Endothelial cell of umbilical vein (primary cell): ENCODE results near the gene SH3BGRL2. TPM values are rescaled to one million over a fixed set of nuclear protein-coding genes. Genes with fewer than 3 reads are reported as not detected.

Experiments used
- BruUV-seq: library from RNA; stranded (reverse); fragments of 400-500 nt; replicated peaks from 2 replicates; lab custom pipeline; 2021; lab: Mats Ljungman, UMichigan
- CTCF ChIA-PET: fragments of 300-600, 350-600 bp; sonication (Branson Sonifier 250); formaldehyde crosslinking; loops from one replicate; lab custom pipeline; 2021; ENCODE audit warnings: antibody characterized with exemption, inconsistent platforms; lab: Charles Lee
- POLR2A ChIA-PET: fragments of 300-600, 350-600 bp; sonication (Branson Sonifier 250); formaldehyde crosslinking; loops from one replicate; lab custom pipeline; 2021; ENCODE audit warnings: antibody characterized with exemption, inconsistent platforms; lab: Charles Lee
- DNase-seq: peaks from one replicate; pipeline ENCODE4 v3.0.0-alpha.2; 2011; ENCODE audit warnings: low read depth, low spot score
- FAIRE-seq: peaks from 2 replicates; lab custom pipeline; 2011; peaks lifted over from hg19 to GRCh38; lab: Jason Lieb, UNC
- H2AFZ ChIP-seq: 2 replicates; pipeline ENCODE4 v1.6.0; 2012; ENCODE audit warnings: low read depth, low read length, control low read depth, inconsistent platforms
- H3K27ac ChIP-seq: 2 replicates; pipeline ENCODE4 v1.5.1; 2011; ENCODE audit warnings: low read depth, mild to moderate bottlenecking, control low read depth, low read length, moderate library complexity; ENCODE audit not compliant: insufficient read depth
- H3K27me3 ChIP-seq, 2 experiments: 2 replicates each; pipeline versions ENCODE4 v1.6.0 to v1.6.1; 2011; ENCODE audit warnings: low read length in 2 of 2, mixed read lengths in 1 of 2; ENCODE audit not compliant: control insufficient read depth in 2 of 2, insufficient read depth in 2 of 2
- H3K36me3 ChIP-seq, 2 experiments: 2 replicates in 1 of 2; 3 replicates in 1 of 2; pipeline ENCODE4 v1.5.1; 2011; ENCODE audit warnings: low read length in 2 of 2, mild to moderate bottlenecking in 1 of 2, moderate library complexity in 1 of 2; ENCODE audit not compliant: control insufficient read depth in 2 of 2, insufficient read depth in 2 of 2; ENCODE audit errors: extremely low read depth in 1 of 2
- H3K4me1 ChIP-seq: 3 replicates; pipeline ENCODE4 v1.5.1; 2011; ENCODE audit warnings: mild to moderate bottlenecking, low read length; ENCODE audit not compliant: control insufficient read depth, insufficient read depth; ENCODE audit errors: extremely low read depth
- H3K4me2 ChIP-seq: 2 replicates; pipeline ENCODE4 v1.6.1; 2011; ENCODE audit warnings: low read length, control low read depth, mixed read lengths; ENCODE audit not compliant: insufficient read depth
- H3K4me3 ChIP-seq, 3 experiments: fragments of 200-600 bp in 1 of 3; sonication (generic), shearing (Covaris generic) in 1 of 3; replicated peaks in 1 of 3; 2 replicates each; pipeline ENCODE4 v1.5.1; 2011 to 2016; ENCODE audit warnings: control low read depth in 3 of 3, low read length in 3 of 3, mild to moderate bottlenecking in 2 of 3, inconsistent platforms in 1 of 3, low read depth in 1 of 3, moderate library complexity in 1 of 3; ENCODE audit not compliant: insufficient read depth in 1 of 3
- H3K79me2 ChIP-seq: 2 replicates; pipeline ENCODE4 v1.6.0; 2012; ENCODE audit warnings: low read length, inconsistent platforms; ENCODE audit not compliant: control insufficient read depth, insufficient read depth
- H3K9ac ChIP-seq: replicated peaks from 2 replicates; pipeline ENCODE3; 2011; ENCODE audit warnings: low read length, control low read depth; ENCODE audit not compliant: insufficient read depth; ENCODE audit errors: extremely low read depth
- H3K9me1 ChIP-seq: replicated peaks from 3 replicates; pipeline ENCODE4 v1.6.0; 2011; ENCODE audit warnings: mild to moderate bottlenecking, low read length; ENCODE audit not compliant: control insufficient read depth, insufficient read depth; ENCODE audit errors: extremely low read depth
- H3K9me3 ChIP-seq: replicated peaks from 2 replicates; pipeline ENCODE4 v1.5.1; 2012; ENCODE audit warnings: low read length, inconsistent platforms; ENCODE audit not compliant: control insufficient read depth, insufficient read depth
- H4K20me1 ChIP-seq: replicated peaks from 2 replicates; pipeline ENCODE3; 2011; ENCODE audit warnings: mild to moderate bottlenecking, low read length; ENCODE audit not compliant: control insufficient read depth, insufficient read depth; ENCODE audit errors: extremely low read depth
- CTCF ChIP-seq, 2 donors: IDR thresholded peaks; 1 replicate in 1 of 2; 2 replicates in 1 of 2; pipeline ENCODE4 v1.5.1; 2011; ENCODE audit warnings: low read length in 2 of 2, mild to moderate bottlenecking in 2 of 2, moderate library complexity in 2 of 2, control low read depth in 1 of 2, inconsistent platforms in 1 of 2, low read depth in 1 of 2; ENCODE audit not compliant: insufficient read depth in 1 of 2; ENCODE audit errors: extremely low read depth in 1 of 2
- EZH2 ChIP-seq: IDR thresholded peaks from 2 replicates; pipeline ENCODE4 v1.6.1; 2012; ENCODE audit warnings: borderline replicate concordance, low read depth, mild to moderate bottlenecking, moderate library complexity, low read length, inconsistent platforms; ENCODE audit not compliant: severe bottlenecking
- FOS ChIP-seq: IDR thresholded peaks from 2 replicates; pipeline ENCODE4 v1.6.1; 2011; ENCODE audit warnings: mild to moderate bottlenecking, low read length, moderate library complexity, borderline replicate concordance; ENCODE audit not compliant: insufficient read depth
- GATA2 ChIP-seq: IDR thresholded peaks from 2 replicates; pipeline ENCODE4 v1.7.0; 2011; ENCODE audit warnings: low read depth, mild to moderate bottlenecking, moderate library complexity, mixed read lengths, low read length; ENCODE audit not compliant: insufficient read length, insufficient read depth
- JUN ChIP-seq: IDR thresholded peaks from 2 replicates; pipeline ENCODE4 v1.6.1; 2011; ENCODE audit warnings: borderline replicate concordance, low read depth; ENCODE audit not compliant: insufficient read length, insufficient read depth
- MAX ChIP-seq: IDR thresholded peaks from 2 replicates; pipeline ENCODE4 v1.6.1; 2011; ENCODE audit not compliant: insufficient read depth, insufficient read length
- MYC ChIP-seq: IDR thresholded peaks from one replicate; pipeline ENCODE4 v1.6.1; 2011; ENCODE audit warnings: mild to moderate bottlenecking, low read depth, low read length
- POLR2A ChIP-seq: IDR thresholded peaks from 2 replicates; pipeline ENCODE4 v1.6.1; 2012; ENCODE audit warnings: low read depth, mild to moderate bottlenecking, control low read depth, low read length
- POLR2AphosphoS5 ChIP-seq: IDR thresholded peaks from 2 replicates; pipeline ENCODE4 v1.6.1; 2012; ENCODE audit warnings: low read depth, mild to moderate bottlenecking, control low read depth, low read length, moderate library complexity; ENCODE audit not compliant: insufficient read depth
- dilution Hi-C: fragments of 300-500 bp; cut with MboI; formaldehyde crosslinking; loops from one replicate; pipeline ENCODE4 v1.15.0; 2019; ENCODE audit warnings: low sequenced_read_pairs; ENCODE audit not compliant: extremely low pct_ligation_motif_present
- intact Hi-C: fragments of 100-400 bp; cut with micrococcal nuclease; formaldehyde crosslinking; loops from one replicate; pipeline ENCODE4 v1.10.0; 2022
- polyA plus RNA-seq, 4 experiments: library from polyadenylated mRNA; depleted of rRNA in 3 of 4; stranded (reverse) in 3 of 4; unstranded in 1 of 4; fragments of >200 nt; gene quantifications; 2 replicates each; pipeline versions ENCODE4 v1.2.1 to v1.2.3, GENCODE V29; 2011 to 2012; ENCODE audit warnings: missing spikeins in 1 of 4
- total RNA-seq: library from RNA; stranded (reverse); gene quantifications from 2 replicates; pipeline ENCODE4 v1.2.3, GENCODE V29; 2021

Gene SH3BGRL2
- total and polyA plus RNA-seq, 2 donors (not counting 3 experiments of a cell fraction or from before 2014, with no cell fraction given), result 3.2 to 10.7 TPM

- ChIA-PET CTCF (no interaction called here), POLR2A (no interaction called here)
- FAIRE-seq (no peak), DNase-seq (no peak)
- Histone ChIP-seq H3K79me2 (no peaks in the 10 kb centered on the region), H3K27ac (no peak overlapping the region), H3K9me1 (no peaks in the 10 kb centered on the region), H2AFZ (no peak overlapping the region), H3K27me3 (no peaks in the 10 kb centered on the region), H3K4me3 (no peak overlapping the region), H4K20me1 (no peaks in the 10 kb centered on the region), H3K4me2 (no peak overlapping the region), H3K4me1 (peaks cover 8% of the 10 kb centered on the region), H3K9ac (no peak overlapping the region), H3K36me3 (no peaks in the 10 kb centered on the region), H3K9me3 (no peaks in the 10 kb centered on the region)
- intact Hi-C loops (no loop called here), dilution Hi-C loops (no loop called here)
- no TSS peak for BruUV-seq
- TF ChIP-seq MAX, result no peak
- no peak for TF ChIP-seq CTCF (IDR thresholded peaks at IDR 0.05; ENCODE audit: extremely low read depth in 1 of 2, insufficient read depth in 1 of 2, low read depth in 1 of 2, low read length in 2 of 2)
- no peak for TF ChIP-seq POLR2A
- no peak for TF ChIP-seq GATA2
- TF ChIP-seq POLR2AphosphoS5, result no peak
- no peak for TF ChIP-seq MYC
- TF ChIP-seq FOS, result no peak
- no peak for TF ChIP-seq JUN
- no peak for TF ChIP-seq EZH2
Measured at GRCh38 chr6:79597155-79597554, 34.0 kb upstream of the SH3BGRL2 start.
